Parathyroid adenoma (tissue), 2 donors: ENCODE results near the gene BMP6.

ENCODE experiments used
- H2AFZ ChIP-seq: fragments of 300-600 bp; sonication (generic); one replicate; pipeline ENCODE4 v1.7.0; 2017; ENCODE audit warnings: antibody characterized with exemption, mild to moderate bottlenecking
- H3K27ac ChIP-seq: fragments of 300-600 bp; sonication (generic); one replicate; pipeline ENCODE4 v1.7.0; 2017
- H3K27me3 ChIP-seq: fragments of 300-600 bp; sonication (generic); one replicate; pipeline ENCODE4 v1.7.0; 2017; ENCODE audit warnings: low read length; ENCODE audit not compliant: control insufficient read depth, insufficient read depth
- H3K36me3 ChIP-seq: fragments of 300-600 bp; sonication (generic); one replicate; pipeline ENCODE4 v1.7.0; 2017; ENCODE audit warnings: low read length; ENCODE audit not compliant: control insufficient read depth, insufficient read depth
- H3K4me1 ChIP-seq: fragments of 300-600 bp; sonication (generic); one replicate; pipeline ENCODE4 v1.7.0; 2017; ENCODE audit warnings: control low read depth
- H3K4me2 ChIP-seq: fragments of 300-600 bp; sonication (generic); one replicate; pipeline ENCODE4 v1.7.0; 2017; ENCODE audit warnings: low read length
- H3K4me3 ChIP-seq: fragments of 300-600 bp; sonication (generic); one replicate; pipeline ENCODE4 v1.7.0; 2017; ENCODE audit warnings: low read depth, low read length
- H3K79me2 ChIP-seq: fragments of 300-600 bp; sonication (generic); one replicate; pipeline ENCODE4 v1.7.0; 2017; ENCODE audit warnings: control low read depth
- H3K9ac ChIP-seq: fragments of 300-600 bp; sonication (generic); one replicate; pipeline ENCODE4 v1.7.0; 2017; ENCODE audit warnings: mild to moderate bottlenecking
- H3K9me3 ChIP-seq: fragments of 300-600 bp; sonication (generic); one replicate; pipeline ENCODE4 v1.7.0; 2017; ENCODE audit warnings: low read length; ENCODE audit not compliant: control insufficient read depth
- CTCF ChIP-seq: fragments of 300-600 bp; sonication (generic); IDR thresholded peaks from one replicate; pipeline ENCODE4 v1.7.0; 2017; ENCODE audit warnings: antibody characterized with exemption, mild to moderate bottlenecking
- donor health status: primary hyperparathyroidism.

Gene BMP6

GRCh38 chr6:7785243-7786035 lies 59.5 kb downstream of the BMP6 start:
- H3K9me3 ChIP-seq = no peaks in the 10 kb centered on the region
- no peaks in the 10 kb centered on the region for H3K36me3 ChIP-seq
- no peaks in the 10 kb centered on the region for H3K4me1 ChIP-seq
- H2AFZ ChIP-seq = no peak overlapping the region
- no peak overlapping the region for H3K4me3 ChIP-seq
- H3K27me3 ChIP-seq = no peaks in the 10 kb centered on the region
- TF ChIP-seq CTCF = no peak
- H3K27ac ChIP-seq = no peak overlapping the region
- no peak overlapping the region for H3K9ac ChIP-seq
- H3K79me2 ChIP-seq = no peaks in the 10 kb centered on the region
- no peak overlapping the region for H3K4me2 ChIP-seq

DNA sequence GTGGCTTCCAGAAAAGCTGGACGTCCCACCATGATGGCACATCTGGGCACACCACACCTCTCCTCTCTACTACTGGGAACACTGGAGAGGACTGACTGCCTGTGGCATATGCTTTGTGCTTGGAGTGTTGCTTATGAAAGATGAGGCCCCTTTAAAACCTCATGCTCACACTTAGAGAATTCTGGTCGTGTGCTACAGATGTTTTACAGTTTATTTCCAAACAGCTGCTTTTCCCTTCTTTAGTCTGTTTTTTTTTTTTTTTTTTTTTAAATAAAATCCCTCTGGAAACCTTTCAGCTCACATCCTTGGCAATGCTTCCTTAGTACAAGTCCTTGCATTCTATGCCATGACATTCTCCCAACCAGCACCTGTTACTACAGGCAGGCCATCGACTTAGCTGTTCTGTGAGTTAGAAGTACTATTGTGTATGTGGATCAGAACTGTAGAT lies 60.3 kb downstream of the BMP6 start:
- no peaks in the 10 kb centered on the region for H3K79me2 ChIP-seq
- no peaks in the 10 kb centered on the region for H3K27me3 ChIP-seq
- no peak overlapping the region for H3K4me2 ChIP-seq
- H3K4me1 ChIP-seq = no peaks in the 10 kb centered on the region
- no peak for TF ChIP-seq CTCF
- no peaks in the 10 kb centered on the region for H3K36me3 ChIP-seq
- no peak overlapping the region for H3K4me3 ChIP-seq
- no peaks in the 10 kb centered on the region for H3K9me3 ChIP-seq
- no peak overlapping the region for H2AFZ ChIP-seq
- no peak overlapping the region for H3K27ac ChIP-seq
- H3K9ac ChIP-seq = no peak overlapping the region

DNA sequence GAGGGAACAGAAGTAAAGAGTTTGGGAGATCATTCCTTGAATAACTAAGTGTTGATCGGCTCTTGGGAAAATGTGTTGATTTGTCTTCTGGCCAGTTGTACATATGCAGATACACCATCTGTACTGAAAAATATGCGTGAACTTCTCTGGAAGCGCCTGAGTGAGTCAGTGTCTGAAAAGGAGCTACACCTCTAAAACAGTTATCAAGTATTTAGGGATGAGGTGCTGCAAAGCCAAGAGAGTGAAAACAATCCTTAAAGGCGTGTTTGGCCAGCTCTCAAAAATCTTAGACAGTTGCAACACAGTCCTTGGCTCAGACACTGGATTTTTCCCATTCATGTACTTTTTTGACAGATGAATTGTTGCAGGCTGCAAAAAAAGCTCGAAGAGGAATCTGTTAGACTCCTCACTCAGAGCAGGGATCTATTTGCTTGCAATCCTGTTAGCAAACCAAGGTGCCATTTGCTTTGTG lies 61.3 kb downstream of the BMP6 start:
- H2AFZ ChIP-seq = no peak overlapping the region
- no peaks in the 10 kb centered on the region for H3K36me3 ChIP-seq
- no peak overlapping the region for H3K9ac ChIP-seq
- no peak for TF ChIP-seq CTCF
- H3K4me3 ChIP-seq = no peak overlapping the region
- H3K9me3 ChIP-seq = no peaks in the 10 kb centered on the region
- no peak overlapping the region for H3K27ac ChIP-seq
- H3K4me1 ChIP-seq = no peaks in the 10 kb centered on the region
- H3K79me2 ChIP-seq = no peaks in the 10 kb centered on the region
- H3K4me2 ChIP-seq = no peak overlapping the region
- no peaks in the 10 kb centered on the region for H3K27me3 ChIP-seq

DNA sequence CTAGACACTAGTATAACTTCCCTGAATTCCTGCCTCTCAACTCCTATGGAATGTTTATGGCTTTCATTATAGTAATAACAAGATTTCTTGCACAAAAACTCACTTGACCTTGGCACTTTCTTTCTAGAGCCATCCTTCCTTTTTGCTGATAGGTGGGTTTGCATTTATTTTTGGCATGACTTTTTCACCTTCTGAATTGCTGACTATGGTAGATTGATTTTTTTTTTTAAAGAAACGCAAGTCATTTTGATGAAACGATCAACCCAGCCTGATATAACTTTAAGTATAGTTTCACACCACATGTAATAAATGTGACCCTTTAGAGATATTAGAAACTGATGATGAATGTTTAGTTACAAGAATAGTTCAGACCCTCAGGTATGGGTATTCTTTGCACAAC lies 61.8 kb downstream of the BMP6 start:
- Histone ChIP-seq H2AFZ (no peak overlapping the region), H3K4me1 (no peaks in the 10 kb centered on the region), H3K9ac (no peak overlapping the region), H3K36me3 (no peaks in the 10 kb centered on the region), H3K9me3 (no peaks in the 10 kb centered on the region), H3K27me3 (no peaks in the 10 kb centered on the region), H3K4me3 (no peak overlapping the region), H3K4me2 (no peak overlapping the region), H3K79me2 (no peaks in the 10 kb centered on the region), H3K27ac (no peak overlapping the region)
- TF ChIP-seq CTCF = no peak

DNA sequence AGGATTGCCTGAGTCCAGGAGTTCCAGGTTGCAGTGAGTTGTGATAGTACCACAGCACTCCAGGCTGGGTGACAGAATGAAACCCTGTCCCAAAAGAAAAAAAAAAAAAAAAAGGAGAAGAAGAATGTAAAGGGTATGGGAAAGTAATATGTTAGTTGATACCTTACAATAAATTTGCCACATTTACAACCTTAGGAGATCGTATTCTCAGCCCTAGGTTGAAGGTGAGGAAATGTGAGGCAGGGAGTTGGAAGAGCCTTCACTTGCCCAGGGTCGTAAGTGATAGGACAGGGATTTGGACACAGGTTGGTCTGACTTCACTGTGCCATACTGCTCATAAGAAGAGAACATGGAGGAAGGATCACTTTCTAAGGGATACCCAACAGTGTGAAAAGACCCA lies 68.6 kb downstream of the BMP6 start:
- Histone ChIP-seq H2AFZ (no peak overlapping the region), H3K9me3 (no peaks in the 10 kb centered on the region), H3K4me2 (no peak overlapping the region), H3K27ac (no peak overlapping the region), H3K4me3 (no peak overlapping the region), H3K27me3 (no peaks in the 10 kb centered on the region), H3K36me3 (no peaks in the 10 kb centered on the region), H3K79me2 (no peaks in the 10 kb centered on the region), H3K9ac (no peak overlapping the region), H3K4me1 (no peaks in the 10 kb centered on the region)
- no peak for TF ChIP-seq CTCF
